NCI-H187 treated with DMSO at 0.1 percent for 48 hours (cell line): ENCODE measurements around the gene ZBTB44.
"Not testable (repeated sequence)": the region's sequence is repeated elsewhere in the genome, so short reads cannot be mapped to it uniquely, and the experiment has no call there.

Experiments
- DNase-seq: peaks from one replicate; lab custom pipeline; 2025; lab: John Stamatoyannopoulos, UW

ZBTB44 gene

DNA sequence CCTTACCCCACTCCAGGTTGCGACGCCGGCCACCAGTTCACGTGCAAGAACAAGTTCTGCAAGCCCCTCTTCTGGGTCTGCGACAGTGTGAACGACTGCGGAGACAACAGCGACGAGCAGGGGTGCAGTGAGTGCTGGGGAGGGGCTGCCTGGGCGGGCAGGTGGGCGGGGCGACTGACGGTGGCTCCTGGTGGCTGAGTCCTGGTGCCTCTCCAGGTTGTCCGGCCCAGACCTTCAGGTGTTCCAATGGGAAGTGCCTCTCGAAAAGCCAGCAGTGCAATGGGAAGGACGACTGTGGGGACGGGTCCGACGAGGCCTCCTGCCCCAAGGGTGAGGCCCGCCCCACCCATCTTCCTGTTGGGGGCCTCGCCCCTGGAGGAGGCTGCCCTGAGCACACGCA is 116.4 kb downstream of the ZBTB44 start:
- no peak for DNase-seq

DNA sequence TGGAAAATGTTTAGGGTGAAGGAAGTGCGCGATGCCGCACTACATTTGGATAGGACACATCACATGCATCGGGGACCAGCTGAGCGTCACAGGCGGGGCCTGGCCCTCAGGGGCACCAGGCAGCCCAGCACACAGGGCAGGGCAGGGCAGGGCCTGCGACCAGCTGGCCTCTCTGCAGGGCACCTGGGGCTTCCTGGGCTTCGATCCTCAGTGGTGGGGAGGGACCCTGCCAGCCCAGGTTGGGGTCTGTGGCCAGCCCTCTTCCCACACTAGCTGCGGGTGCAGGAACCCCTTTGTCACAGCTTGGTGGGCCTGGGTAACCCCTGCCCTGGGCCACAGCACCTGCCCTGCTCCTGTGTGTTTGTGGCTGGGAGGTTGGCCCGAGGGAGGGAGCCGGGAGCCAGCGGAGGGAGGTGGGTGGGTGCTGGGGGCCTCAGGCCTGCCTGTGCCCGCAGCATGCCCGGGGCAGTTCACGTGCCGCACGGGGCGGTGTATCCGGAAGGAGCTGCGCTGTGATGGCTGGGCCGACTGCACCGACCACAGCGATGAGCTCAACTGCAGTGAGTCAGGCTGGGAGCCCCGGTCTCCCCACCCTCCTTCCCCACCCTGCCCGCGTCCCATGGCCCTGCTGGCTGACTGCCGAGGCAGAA is 117.2 kb downstream of the ZBTB44 start:
- DNase-seq: no peak

DNA sequence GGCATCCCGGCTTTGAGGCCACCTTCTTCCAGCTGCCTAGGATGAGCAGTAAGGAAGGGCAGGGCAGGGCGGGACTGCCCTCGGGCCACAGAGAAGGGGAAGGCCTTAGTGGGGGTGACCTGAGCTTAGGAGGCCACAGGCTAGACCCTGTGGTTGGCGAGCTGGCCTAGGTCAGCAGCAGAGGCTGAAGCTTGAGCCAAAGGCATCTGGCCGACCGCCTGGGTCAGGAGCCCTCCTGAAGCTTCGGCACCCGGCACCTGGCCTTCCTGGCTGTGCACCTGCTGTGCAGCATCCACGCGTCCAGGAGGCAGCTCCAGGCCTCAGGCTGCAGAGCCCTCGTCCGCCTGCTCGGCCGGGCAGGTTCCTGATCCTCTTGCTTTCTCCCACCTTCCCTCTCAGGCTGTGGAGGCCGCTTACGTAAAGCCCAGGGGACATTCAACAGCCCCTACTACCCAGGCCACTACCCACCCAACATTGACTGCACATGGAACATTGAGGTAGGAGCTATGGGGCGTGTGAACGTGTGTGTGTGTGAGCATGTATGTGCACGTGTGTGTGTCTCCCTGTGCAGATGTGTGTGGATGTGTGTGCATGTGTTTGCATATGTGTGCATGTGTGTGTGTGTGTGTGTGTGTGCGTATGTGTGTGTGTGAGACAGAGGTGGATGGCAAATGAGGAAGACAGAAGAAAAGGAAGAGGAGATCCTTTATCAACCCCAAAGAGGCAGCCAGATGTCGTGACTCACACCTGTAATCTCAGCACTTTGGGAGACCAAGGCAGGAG is 120.3 kb downstream of the ZBTB44 start:
- DNase-seq: no peak

DNA sequence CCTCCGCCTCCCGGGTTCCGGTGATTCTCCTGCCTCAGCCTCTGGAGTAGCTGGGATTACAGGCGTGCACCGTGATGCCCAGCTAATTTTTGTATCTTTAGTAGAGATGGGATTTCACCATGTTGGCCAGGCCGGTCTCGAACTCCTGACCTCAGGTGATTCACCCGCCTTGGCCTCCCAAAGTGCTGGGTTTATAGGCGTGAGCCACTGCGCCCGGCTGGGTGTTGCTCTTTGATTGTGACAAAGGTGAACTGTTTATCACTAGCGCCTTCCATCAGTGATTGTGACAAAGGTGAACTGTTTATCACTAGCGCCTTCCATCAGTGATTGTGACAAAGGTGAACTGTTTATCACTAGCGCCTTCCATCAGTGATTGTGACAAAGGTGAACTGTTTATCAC is 121.2 kb downstream of the ZBTB44 start:
- DNase-seq: not testable (repeated sequence)

DNA sequence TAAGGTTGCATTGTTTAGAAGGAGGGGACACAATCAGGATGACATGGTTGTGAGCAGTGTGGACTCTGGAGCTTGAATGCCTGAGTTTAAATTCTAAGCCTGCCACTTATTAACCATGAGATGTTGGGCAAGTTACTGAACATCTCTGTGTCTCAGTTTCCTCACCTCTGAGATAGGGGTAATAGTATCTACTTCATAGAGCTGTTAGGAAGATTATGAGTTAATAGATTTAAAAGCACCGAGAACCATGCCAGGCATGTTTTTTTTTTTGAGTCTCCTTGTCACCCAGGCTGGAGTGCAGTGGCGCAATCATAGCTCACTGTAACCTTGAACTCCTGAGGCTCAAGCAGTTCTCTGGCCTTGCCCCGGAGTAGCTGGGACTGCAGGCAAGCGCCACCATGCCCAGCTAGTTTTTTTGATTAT is 121.9 kb downstream of the ZBTB44 start:
- DNase-seq: no peak

DNA sequence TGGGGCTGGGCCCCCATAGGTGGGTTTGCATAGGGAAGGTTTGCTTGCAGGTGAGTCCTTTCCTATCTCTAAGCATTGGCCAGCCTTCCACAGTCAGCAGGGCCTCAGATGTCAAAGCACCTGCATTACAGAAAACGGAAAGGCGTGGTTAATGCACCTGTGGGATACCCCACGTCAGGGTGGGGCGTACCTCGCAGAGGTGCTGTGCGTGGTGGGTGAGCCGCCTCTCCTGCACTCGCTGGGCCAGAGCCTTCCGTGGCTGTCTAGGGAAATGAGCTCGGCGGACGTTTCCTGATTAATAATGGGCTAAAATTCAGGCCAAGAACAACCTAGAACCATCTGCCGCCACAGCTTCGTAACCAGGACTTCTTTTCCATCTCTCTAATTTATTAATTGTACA is 122.8 kb downstream of the ZBTB44 start:
- no peak for DNase-seq

- no peak for DNase-seq
These were observed 124.3 kb downstream of the ZBTB44 start for GRCh38 chr11:130190371-130190881.

- DNase-seq: no peak
These were observed 125.1 kb downstream of the ZBTB44 start for GRCh38 chr11:130189492-130190210.

- no peak for DNase-seq
These were observed 126.0 kb downstream of the ZBTB44 start for GRCh38 chr11:130188585-130189347.

DNA sequence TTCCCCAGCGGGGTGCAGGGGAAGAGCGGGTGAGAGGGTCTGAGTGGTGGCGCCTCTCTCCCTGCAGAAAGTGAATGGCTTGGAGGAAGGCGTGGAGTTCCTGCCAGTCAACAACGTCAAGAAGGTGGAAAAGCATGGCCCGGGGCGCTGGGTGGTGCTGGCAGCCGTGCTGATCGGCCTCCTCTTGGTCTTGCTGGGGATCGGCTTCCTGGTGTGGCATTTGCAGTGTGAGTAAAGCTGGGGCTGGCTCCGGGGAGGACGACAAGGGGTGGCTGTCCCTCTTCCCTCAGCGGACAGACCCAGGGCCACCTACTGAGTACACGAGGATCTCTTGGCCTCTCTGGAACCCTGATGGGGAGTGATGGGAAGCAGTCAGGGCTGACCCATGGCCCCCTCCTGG is 126.7 kb downstream of the ZBTB44 start:
- no peak for DNase-seq

DNA sequence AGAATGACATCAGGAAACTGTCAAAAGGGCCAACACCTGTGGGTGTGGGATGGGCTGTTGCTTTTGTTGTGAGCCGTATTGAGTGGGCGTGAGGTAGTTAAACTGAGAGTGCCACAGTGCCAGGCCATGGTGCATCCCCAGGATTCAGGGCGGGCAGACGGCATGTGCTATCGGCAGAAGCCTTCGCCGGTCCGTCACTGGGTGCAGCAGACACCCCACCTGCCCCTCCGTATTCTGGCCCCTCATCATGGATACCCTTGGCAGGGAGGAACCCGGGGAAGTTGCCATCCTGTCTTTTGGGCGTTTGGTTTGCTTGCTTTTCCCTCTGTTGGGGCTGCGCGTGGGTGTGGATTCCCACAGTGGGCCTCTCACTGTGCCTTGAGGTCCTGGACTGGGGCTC is 127.6 kb downstream of the ZBTB44 start:
- DNase-seq: no peak

DNA sequence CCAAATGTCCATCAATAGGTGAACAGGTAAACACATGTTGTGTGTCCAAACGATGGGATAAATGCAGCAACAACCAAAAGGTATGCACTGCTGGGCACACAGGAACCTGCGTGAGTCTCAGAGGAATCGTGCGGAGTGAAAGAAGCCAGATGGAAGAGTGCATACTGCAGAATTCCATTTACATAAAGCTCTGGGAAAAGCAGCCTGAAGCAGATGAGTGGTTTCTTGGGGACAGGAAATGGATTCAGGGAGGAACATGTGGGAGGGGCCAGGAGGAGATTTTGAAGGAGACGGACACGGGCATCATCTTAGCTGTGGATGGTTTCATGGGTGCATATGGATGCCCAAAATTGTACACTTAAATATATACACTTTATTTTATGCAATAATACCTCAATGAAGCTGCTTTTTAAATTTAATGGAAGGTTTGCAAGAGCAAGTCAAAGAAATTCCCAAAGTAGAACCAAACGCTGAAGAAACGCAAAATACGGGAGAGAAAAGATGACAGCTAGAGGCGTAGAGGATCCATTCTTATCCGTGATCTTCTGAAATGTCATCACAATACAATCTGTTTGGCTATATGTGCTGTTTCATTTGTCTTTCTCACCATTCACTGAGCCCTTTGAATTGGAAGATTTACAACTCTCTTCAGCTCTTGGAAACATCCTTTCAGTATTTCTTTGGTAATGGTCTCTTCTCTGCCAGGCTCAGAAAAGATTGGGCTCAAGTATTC is 130.7 kb downstream of the ZBTB44 start:
- DNase-seq: no peak

DNA sequence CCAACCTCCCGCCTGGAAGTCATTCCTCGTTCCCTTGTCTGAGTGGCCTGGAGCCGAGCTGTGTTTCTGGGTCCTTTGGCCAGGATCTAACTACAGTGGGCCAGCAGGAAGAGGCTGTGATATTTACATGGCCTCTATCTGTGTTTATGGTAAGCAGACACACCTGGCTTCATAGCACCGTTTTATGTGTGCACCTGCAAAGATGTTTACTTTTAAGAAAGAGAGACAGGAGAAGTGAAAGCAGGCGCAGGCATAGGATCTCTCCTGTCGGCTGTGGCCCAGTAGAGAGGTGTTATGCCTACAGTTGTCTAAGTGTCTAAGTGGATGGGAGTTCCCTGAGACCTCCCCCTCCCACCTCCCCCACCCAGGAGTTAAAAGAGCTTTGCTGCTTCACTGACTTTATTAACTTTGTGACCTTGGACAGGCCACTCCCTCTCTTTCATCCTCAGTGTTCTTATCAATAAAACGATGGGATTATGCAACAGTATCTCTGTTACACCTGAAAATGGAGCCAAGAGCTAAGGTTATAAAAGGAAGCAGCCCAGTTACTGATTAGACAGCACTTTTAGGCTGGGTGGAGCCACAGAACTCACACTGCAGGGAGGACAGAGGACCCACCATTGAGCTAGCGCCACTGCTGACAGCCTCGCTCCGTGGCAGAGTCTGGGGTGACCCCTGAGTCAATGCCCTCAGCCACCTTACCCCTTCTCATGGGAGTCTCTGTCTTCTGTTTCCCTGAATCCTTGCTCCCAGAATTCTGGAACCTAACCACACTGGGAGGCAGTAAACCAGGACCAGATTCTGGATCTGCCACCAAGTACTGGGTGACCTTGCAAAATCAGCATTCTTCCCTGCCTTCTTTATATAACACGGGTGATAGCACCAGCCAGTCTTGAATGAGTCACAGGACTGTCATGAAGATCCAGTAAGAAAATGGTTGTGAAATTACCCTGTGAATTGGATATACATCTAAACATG is 133.1 kb downstream of the ZBTB44 start:
- peak; percentile 86 for DNase-seq

- no peak for DNase-seq
These were observed 133.8 kb downstream of the ZBTB44 start for GRCh38 chr11:130180896-130181294.

- no peak for DNase-seq
These were observed 134.2 kb downstream of the ZBTB44 start for GRCh38 chr11:130180491-130180890.

DNA sequence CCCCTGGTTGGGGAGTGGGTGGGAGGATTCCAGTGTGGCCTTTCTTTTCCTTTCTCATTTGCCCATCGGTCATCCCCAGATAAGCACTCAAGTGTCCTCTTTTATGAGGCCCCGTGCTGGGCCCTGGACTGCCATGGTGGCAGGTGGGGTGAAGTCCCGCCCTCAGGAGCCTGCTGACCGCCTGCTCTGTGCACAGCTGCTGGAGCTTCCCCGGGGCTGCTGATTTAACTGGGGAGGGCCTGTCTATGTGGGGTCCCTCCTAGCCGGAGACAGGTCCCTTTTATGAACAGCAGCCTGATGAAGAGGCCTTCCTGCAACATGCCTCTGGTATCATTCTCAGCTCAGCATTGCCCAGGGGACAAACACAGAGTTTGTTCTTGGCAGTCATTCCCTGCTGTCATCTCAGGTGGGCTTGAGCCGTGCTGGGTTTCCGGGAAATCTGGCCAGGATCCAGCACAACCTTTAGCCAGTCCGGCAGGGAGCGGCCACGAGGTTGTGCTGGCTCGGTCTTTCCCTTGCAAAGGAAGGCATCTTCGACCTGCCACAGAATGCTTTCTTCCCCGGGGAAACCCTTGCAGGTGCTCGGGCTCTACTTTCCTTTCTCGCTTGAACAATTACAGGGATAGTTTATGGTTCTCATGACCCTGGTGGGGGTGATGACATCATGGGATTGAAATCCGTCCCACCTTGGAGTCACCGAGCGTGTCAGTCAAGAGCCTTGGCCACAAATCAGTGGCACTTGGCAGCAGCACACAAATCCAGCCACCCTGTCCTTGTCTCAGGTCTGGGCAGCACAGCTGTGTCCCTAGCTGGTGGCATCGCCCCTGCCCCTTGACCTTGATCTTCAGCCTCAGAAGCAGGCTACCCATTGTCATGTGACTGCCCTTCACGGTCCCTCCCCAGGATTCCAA is 135.1 kb downstream of the ZBTB44 start:
- DNase-seq: no peak

GRCh38 chr11:130178441-130179339 is 136.0 kb downstream of the ZBTB44 start:
- no peak for DNase-seq

DNA sequence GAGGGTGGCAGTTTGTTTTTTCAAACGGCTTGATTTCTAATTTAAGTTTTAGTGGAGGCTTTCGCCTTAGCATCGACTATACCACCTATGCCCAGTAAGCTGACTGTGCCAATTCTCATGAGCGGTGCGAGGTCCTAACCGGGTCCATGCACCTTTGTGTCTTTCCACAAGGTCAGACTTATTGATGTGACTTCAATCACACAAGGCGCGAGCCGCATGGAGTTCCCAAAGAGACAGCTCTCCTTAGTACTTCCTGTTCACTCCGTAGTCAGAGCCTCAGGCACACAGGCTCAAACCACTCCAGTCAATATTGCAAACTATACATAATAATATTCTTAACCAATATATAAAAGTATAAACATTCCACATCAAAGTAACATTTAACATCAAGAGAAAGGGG is 136.9 kb downstream of the ZBTB44 start:
- DNase-seq: no peak
